ENCODE results near the gene DENND2D.

The DENND2D gene

GRCh38 chr1:111164151-111164550 is 36.3 kb downstream of the DENND2D start:
- no peak overlapping the region for H3K18ac ChIP-seq (ENCODE audit: low read length)
- H2BK120ac ChIP-seq (ENCODE audit: low read depth, low read length), result no peak overlapping the region
- no peak overlapping the region for H2BK5ac ChIP-seq (ENCODE audit: low read length)
- H3K4ac ChIP-seq (ENCODE audit: low read length), result no peak overlapping the region
- H3K27ac ChIP-seq (replicated peaks; ENCODE audit: low read length), result no peak overlapping the region
- H3K4me1 ChIP-seq (ENCODE audit: control insufficient read depth in 2 of 2, insufficient read depth in 1 of 2, low read depth in 1 of 2, low read length in 2 of 2), result no peaks in the 10 kb centered on the region
- no peaks in the 10 kb centered on the region for H3K79me1 ChIP-seq (ENCODE audit: low read depth, low read length)
- H3K23ac ChIP-seq (ENCODE audit: low read depth, low read length, poor library complexity), result no peak overlapping the region
- H3K9ac ChIP-seq (ENCODE audit: low read depth, low read length, poor library complexity), result no peak overlapping the region
- H4K91ac ChIP-seq (ENCODE audit: low read depth, low read length, poor library complexity), result no peak overlapping the region
- no peak overlapping the region for H2BK12ac ChIP-seq (ENCODE audit: low read length)
- peaks cover 2 to 78% of the 10 kb centered on the region in 2 donors for H3K36me3 ChIP-seq (replicated peaks in 1 of 2; ENCODE audit: control insufficient read depth in 2 of 2, insufficient read depth in 2 of 2, low read length in 2 of 2)
- no peak overlapping the region for H2AFZ ChIP-seq (ENCODE audit: low read length)
- no peak overlapping the region for H2BK15ac ChIP-seq (ENCODE audit: low read length)
- H4K8ac ChIP-seq (ENCODE audit: low read depth, low read length), result no peak overlapping the region
- no peak overlapping the region for H3K14ac ChIP-seq (ENCODE audit: low read length)
- H3K4me3 ChIP-seq (ENCODE audit: low read length in 2 of 2), result no peak overlapping the region
- no peak overlapping the region for H2AK5ac ChIP-seq (ENCODE audit: low read depth, low read length)
- peaks cover 0 to 2% of the 10 kb centered on the region in 2 donors for H3K9me3 ChIP-seq (replicated peaks in 1 of 2; ENCODE audit: control insufficient read depth in 2 of 2, insufficient read depth in 1 of 2, low read depth in 1 of 2, low read length in 2 of 2)
- no peak overlapping the region for H3K4me2 ChIP-seq (ENCODE audit: insufficient read depth, low read length, poor library complexity, severe bottlenecking)
- no peaks in the 10 kb centered on the region for H3K27me3 ChIP-seq (ENCODE audit: control insufficient read depth in 3 of 3, insufficient read depth in 3 of 3, low read depth in 1 of 3, low read length in 3 of 3)
- no CpG with 5 or more reads among the region's 2 CpGs for WGBS, 2 donors (ENCODE audit: extremely low coverage in 2 of 2, insufficient read length in 2 of 2, insufficient replicate concordance in 1 of 2)
- DNase-seq (ENCODE audit: low spot score), result no peak

DNA sequence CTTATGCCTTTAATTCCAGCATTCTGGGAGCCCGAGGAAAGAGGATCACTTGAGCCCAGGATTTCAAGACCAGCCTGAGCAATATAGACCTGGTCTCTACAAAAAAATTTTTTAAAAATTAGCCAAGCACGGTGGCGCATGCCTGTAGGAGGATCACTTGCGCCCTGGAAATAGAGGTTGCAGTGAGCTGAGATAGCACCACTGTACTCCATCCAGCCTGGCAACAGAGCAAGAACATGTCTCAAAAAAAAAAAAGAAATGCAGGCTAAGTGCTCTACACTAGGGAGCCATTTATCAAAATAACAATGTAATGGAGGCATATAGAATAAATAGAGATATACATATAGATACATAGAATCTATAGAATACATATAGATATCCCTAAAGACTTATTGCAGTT is 37.1 kb downstream of the DENND2D start:
- no peaks in the 10 kb centered on the region for H3K27me3 ChIP-seq (ENCODE audit: control insufficient read depth in 3 of 3, insufficient read depth in 3 of 3, low read depth in 1 of 3, low read length in 3 of 3)
- H3K27ac ChIP-seq (replicated peaks; ENCODE audit: low read length), result no peak overlapping the region
- no peak overlapping the region for H3K4me3 ChIP-seq (ENCODE audit: low read length in 2 of 2)
- H3K36me3 ChIP-seq (replicated peaks in 1 of 2; ENCODE audit: control insufficient read depth in 2 of 2, insufficient read depth in 2 of 2, low read length in 2 of 2), result peaks cover 2 to 71% of the 10 kb centered on the region in 2 donors
- no peak overlapping the region for H4K8ac ChIP-seq (ENCODE audit: low read depth, low read length)
- H3K79me1 ChIP-seq (ENCODE audit: low read depth, low read length), result no peaks in the 10 kb centered on the region
- WGBS, 2 donors (ENCODE audit: extremely low coverage in 2 of 2, insufficient read length in 2 of 2, insufficient replicate concordance in 1 of 2), result no CpG with 5 or more reads among the region's 4 CpGs
- no peak overlapping the region for H2AK5ac ChIP-seq (ENCODE audit: low read depth, low read length)
- no peak overlapping the region for H3K14ac ChIP-seq (ENCODE audit: low read length)
- H2BK120ac ChIP-seq (ENCODE audit: low read depth, low read length), result no peak overlapping the region
- H3K4me1 ChIP-seq (ENCODE audit: control insufficient read depth in 2 of 2, insufficient read depth in 1 of 2, low read depth in 1 of 2, low read length in 2 of 2), result no peaks in the 10 kb centered on the region
- no peak overlapping the region for H3K4me2 ChIP-seq (ENCODE audit: insufficient read depth, low read length, poor library complexity, severe bottlenecking)
- no peak overlapping the region for H2AFZ ChIP-seq (ENCODE audit: low read length)
- H3K4ac ChIP-seq (ENCODE audit: low read length), result no peak overlapping the region
- no peak overlapping the region for H2BK15ac ChIP-seq (ENCODE audit: low read length)
- no peak overlapping the region for H3K23ac ChIP-seq (ENCODE audit: low read depth, low read length, poor library complexity)
- H4K91ac ChIP-seq (ENCODE audit: low read depth, low read length, poor library complexity), result no peak overlapping the region
- peaks cover 0 to 2% of the 10 kb centered on the region in 2 donors for H3K9me3 ChIP-seq (replicated peaks in 1 of 2; ENCODE audit: control insufficient read depth in 2 of 2, insufficient read depth in 1 of 2, low read depth in 1 of 2, low read length in 2 of 2)
- no peak overlapping the region for H3K18ac ChIP-seq (ENCODE audit: low read length)
- H2BK5ac ChIP-seq (ENCODE audit: low read length), result no peak overlapping the region
- no peak overlapping the region for H2BK12ac ChIP-seq (ENCODE audit: low read length)
- no peak for DNase-seq (ENCODE audit: low spot score)
- H3K9ac ChIP-seq (ENCODE audit: low read depth, low read length, poor library complexity), result no peak overlapping the region

DNA sequence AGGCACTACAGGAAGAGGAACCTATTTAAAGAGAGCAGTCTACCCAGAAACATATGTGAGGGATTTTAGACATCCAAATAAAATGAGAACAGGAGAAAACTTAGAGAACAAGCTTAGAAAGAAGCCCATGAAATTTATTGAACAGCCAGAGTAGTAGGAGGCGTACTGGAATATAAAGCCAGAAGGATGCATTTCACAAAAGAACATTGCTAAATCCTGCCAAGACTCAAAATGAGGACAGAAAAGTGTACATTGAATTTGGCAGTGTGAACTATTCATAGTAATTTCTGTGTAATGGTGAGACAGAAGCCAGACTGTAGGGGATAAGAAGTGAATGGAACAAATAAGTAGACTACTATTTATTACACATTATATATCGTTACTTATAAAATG is 38.0 kb downstream of the DENND2D start:
- WGBS, 2 donors (ENCODE audit: extremely low coverage in 2 of 2, insufficient read length in 2 of 2, insufficient replicate concordance in 1 of 2), result no CpG with 5 or more reads among the region's 2 CpGs
- no peak overlapping the region for H3K18ac ChIP-seq (ENCODE audit: low read length)
- no peak overlapping the region for H3K23ac ChIP-seq (ENCODE audit: low read depth, low read length, poor library complexity)

DNA sequence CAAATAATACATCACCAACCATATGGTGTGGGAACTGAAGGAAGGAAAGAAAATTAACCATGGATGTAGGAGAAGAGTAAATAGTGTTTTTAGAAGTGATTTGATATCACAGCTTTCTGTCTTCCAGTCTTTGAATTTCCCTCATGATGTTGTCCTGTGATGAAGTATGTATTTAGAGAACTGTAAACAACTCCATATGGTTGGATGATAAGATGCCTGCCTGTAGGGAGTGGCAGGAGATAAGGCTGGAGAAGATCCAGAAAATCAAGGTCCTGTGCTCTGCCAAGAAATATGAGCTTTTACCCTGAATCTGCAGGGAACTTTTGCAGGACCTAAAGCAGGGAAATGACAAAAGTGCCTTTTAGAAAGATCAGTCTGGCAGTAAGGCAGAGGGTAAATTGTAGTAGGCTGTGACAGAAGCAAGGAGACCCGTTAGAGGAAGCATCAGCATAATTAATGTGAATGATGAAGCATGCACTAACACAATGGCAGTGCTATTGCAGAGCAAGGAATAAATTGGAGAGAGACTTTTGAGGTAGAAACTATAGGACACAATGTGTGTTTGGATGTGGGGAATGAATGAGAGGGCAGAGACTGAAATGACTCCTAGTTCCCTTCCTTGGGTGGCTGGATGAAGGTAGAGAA is 38.5 kb downstream of the DENND2D start:
- H3K4me2 ChIP-seq (ENCODE audit: insufficient read depth, low read length, poor library complexity, severe bottlenecking), result no peak overlapping the region
- no peaks in the 10 kb centered on the region for H3K9me3 ChIP-seq (replicated peaks in 1 of 2; ENCODE audit: control insufficient read depth in 2 of 2, insufficient read depth in 1 of 2, low read depth in 1 of 2, low read length in 2 of 2)
- H2AFZ ChIP-seq (ENCODE audit: low read length), result no peak overlapping the region
- no peak overlapping the region for H2BK15ac ChIP-seq (ENCODE audit: low read length)
- no peak overlapping the region for H3K18ac ChIP-seq (ENCODE audit: low read length)
- H2AK5ac ChIP-seq (ENCODE audit: low read depth, low read length), result no peak overlapping the region
- no peaks in the 10 kb centered on the region for H3K79me1 ChIP-seq (ENCODE audit: low read depth, low read length)
- H3K14ac ChIP-seq (ENCODE audit: low read length), result no peak overlapping the region
- no peak overlapping the region for H3K27ac ChIP-seq (replicated peaks; ENCODE audit: low read length)
- H4K91ac ChIP-seq (ENCODE audit: low read depth, low read length, poor library complexity), result no peak overlapping the region
- H3K9ac ChIP-seq (ENCODE audit: low read depth, low read length, poor library complexity), result no peak overlapping the region
- no peak overlapping the region for H2BK120ac ChIP-seq (ENCODE audit: low read depth, low read length)
- no peak overlapping the region for H3K4me3 ChIP-seq (ENCODE audit: low read length in 2 of 2)
- no CpG with 5 or more reads among the region's 1 CpG for WGBS, 2 donors (ENCODE audit: extremely low coverage in 2 of 2, insufficient read length in 2 of 2, insufficient replicate concordance in 1 of 2)
- H3K23ac ChIP-seq (ENCODE audit: low read depth, low read length, poor library complexity), result no peak overlapping the region
- DNase-seq (ENCODE audit: low spot score), result no peak
- H3K4ac ChIP-seq (ENCODE audit: low read length), result no peak overlapping the region
- no peaks in the 10 kb centered on the region for H3K27me3 ChIP-seq (ENCODE audit: control insufficient read depth in 3 of 3, insufficient read depth in 3 of 3, low read depth in 1 of 3, low read length in 3 of 3)
- H2BK5ac ChIP-seq (ENCODE audit: low read length), result no peak overlapping the region
- H3K36me3 ChIP-seq (replicated peaks in 1 of 2; ENCODE audit: control insufficient read depth in 2 of 2, insufficient read depth in 2 of 2, low read length in 2 of 2), result peaks cover 2 to 68% of the 10 kb centered on the region in 2 donors
- H4K8ac ChIP-seq (ENCODE audit: low read depth, low read length), result no peak overlapping the region
- no peak overlapping the region for H2BK12ac ChIP-seq (ENCODE audit: low read length)
- H3K4me1 ChIP-seq (ENCODE audit: control insufficient read depth in 2 of 2, insufficient read depth in 1 of 2, low read depth in 1 of 2, low read length in 2 of 2), result no peaks in the 10 kb centered on the region

More for the DNA sequence above, 38.0 kb downstream of the DENND2D start:
- Histone ChIP-seq H3K4me3 (ENCODE audit: low read length in 2 of 2) (no peak overlapping the region), H4K8ac (ENCODE audit: low read depth, low read length) (no peak overlapping the region), H2AFZ (ENCODE audit: low read length) (no peak overlapping the region), H3K9ac (ENCODE audit: low read depth, low read length, poor library complexity) (no peak overlapping the region), H2BK12ac (ENCODE audit: low read length) (no peak overlapping the region), H3K9me3 (replicated peaks in 1 of 2; ENCODE audit: control insufficient read depth in 2 of 2, insufficient read depth in 1 of 2, low read depth in 1 of 2, low read length in 2 of 2) (no peaks in the 10 kb centered on the region), H3K4me1 (ENCODE audit: control insufficient read depth in 2 of 2, insufficient read depth in 1 of 2, low read depth in 1 of 2, low read length in 2 of 2) (no peaks in the 10 kb centered on the region), H3K27ac (replicated peaks; ENCODE audit: low read length) (no peak overlapping the region), H2BK5ac (ENCODE audit: low read length) (no peak overlapping the region), H3K79me1 (ENCODE audit: low read depth, low read length) (no peaks in the 10 kb centered on the region), H4K91ac (ENCODE audit: low read depth, low read length, poor library complexity) (no peak overlapping the region), H3K27me3 (ENCODE audit: control insufficient read depth in 3 of 3, insufficient read depth in 3 of 3, low read depth in 1 of 3, low read length in 3 of 3) (no peaks in the 10 kb centered on the region), H2BK15ac (ENCODE audit: low read length) (no peak overlapping the region), H3K4ac (ENCODE audit: low read length) (no peak overlapping the region), H3K4me2 (ENCODE audit: insufficient read depth, low read length, poor library complexity, severe bottlenecking) (no peak overlapping the region), H3K14ac (ENCODE audit: low read length) (no peak overlapping the region), H2AK5ac (ENCODE audit: low read depth, low read length) (no peak overlapping the region), H2BK120ac (ENCODE audit: low read depth, low read length) (no peak overlapping the region), H3K36me3 (replicated peaks in 1 of 2; ENCODE audit: control insufficient read depth in 2 of 2, insufficient read depth in 2 of 2, low read length in 2 of 2) (peaks cover 2 to 66% of the 10 kb centered on the region in 2 donors)
- no peak for DNase-seq (ENCODE audit: low spot score)

All from neuronal stem cell (in vitro differentiated cells).